Endothelial cell of umbilical vein (primary cell): ENCODE measurements around the gene YWHAG. TPM values are rescaled to one million over a fixed set of nuclear protein-coding genes. Genes with fewer than 3 reads are reported as not detected.
"Not testable (repeated sequence)": the region's sequence is repeated elsewhere in the genome, so short reads cannot be mapped to it uniquely, and the experiment has no call there.

Source experiments
- BruUV-seq: library from RNA; stranded (reverse); fragments of 400-500 nt; replicated peaks from 2 replicates; lab custom pipeline; 2021; lab: Mats Ljungman, UMichigan
- CTCF ChIA-PET: fragments of 300-600, 350-600 bp; sonication (Branson Sonifier 250); formaldehyde crosslinking; loops from one replicate; lab custom pipeline; 2021; ENCODE audit warnings: antibody characterized with exemption, inconsistent platforms; lab: Charles Lee
- POLR2A ChIA-PET: fragments of 300-600, 350-600 bp; sonication (Branson Sonifier 250); formaldehyde crosslinking; loops from one replicate; lab custom pipeline; 2021; ENCODE audit warnings: antibody characterized with exemption, inconsistent platforms; lab: Charles Lee
- DNase-seq: peaks from one replicate; pipeline ENCODE4 v3.0.0-alpha.2; 2011; ENCODE audit warnings: low read depth, low spot score
- FAIRE-seq: peaks from 2 replicates; lab custom pipeline; 2011; peaks lifted over from hg19 to GRCh38; lab: Jason Lieb, UNC
- H2AFZ ChIP-seq: 2 replicates; pipeline ENCODE4 v1.6.0; 2012; ENCODE audit warnings: low read depth, low read length, control low read depth, inconsistent platforms
- H3K27ac ChIP-seq: 2 replicates; pipeline ENCODE4 v1.5.1; 2011; ENCODE audit warnings: low read depth, mild to moderate bottlenecking, control low read depth, low read length, moderate library complexity; ENCODE audit not compliant: insufficient read depth
- H3K27me3 ChIP-seq, 2 experiments: 2 replicates each; pipeline versions ENCODE4 v1.6.0 to v1.6.1; 2011; ENCODE audit warnings: low read length in 2 of 2, mixed read lengths in 1 of 2; ENCODE audit not compliant: control insufficient read depth in 2 of 2, insufficient read depth in 2 of 2
- H3K36me3 ChIP-seq, 2 experiments: 2 replicates in 1 of 2; 3 replicates in 1 of 2; pipeline ENCODE4 v1.5.1; 2011; ENCODE audit warnings: low read length in 2 of 2, mild to moderate bottlenecking in 1 of 2, moderate library complexity in 1 of 2; ENCODE audit not compliant: control insufficient read depth in 2 of 2, insufficient read depth in 2 of 2; ENCODE audit errors: extremely low read depth in 1 of 2
- H3K4me1 ChIP-seq: 3 replicates; pipeline ENCODE4 v1.5.1; 2011; ENCODE audit warnings: mild to moderate bottlenecking, low read length; ENCODE audit not compliant: control insufficient read depth, insufficient read depth; ENCODE audit errors: extremely low read depth
- H3K4me2 ChIP-seq: 2 replicates; pipeline ENCODE4 v1.6.1; 2011; ENCODE audit warnings: low read length, control low read depth, mixed read lengths; ENCODE audit not compliant: insufficient read depth
- H3K4me3 ChIP-seq, 3 experiments: fragments of 200-600 bp in 1 of 3; sonication (generic), shearing (Covaris generic) in 1 of 3; replicated peaks in 1 of 3; 2 replicates each; pipeline ENCODE4 v1.5.1; 2011 to 2016; ENCODE audit warnings: control low read depth in 3 of 3, low read length in 3 of 3, mild to moderate bottlenecking in 2 of 3, inconsistent platforms in 1 of 3, low read depth in 1 of 3, moderate library complexity in 1 of 3; ENCODE audit not compliant: insufficient read depth in 1 of 3
- H3K79me2 ChIP-seq: 2 replicates; pipeline ENCODE4 v1.6.0; 2012; ENCODE audit warnings: low read length, inconsistent platforms; ENCODE audit not compliant: control insufficient read depth, insufficient read depth
- H3K9ac ChIP-seq: replicated peaks from 2 replicates; pipeline ENCODE3; 2011; ENCODE audit warnings: low read length, control low read depth; ENCODE audit not compliant: insufficient read depth; ENCODE audit errors: extremely low read depth
- H3K9me1 ChIP-seq: replicated peaks from 3 replicates; pipeline ENCODE4 v1.6.0; 2011; ENCODE audit warnings: mild to moderate bottlenecking, low read length; ENCODE audit not compliant: control insufficient read depth, insufficient read depth; ENCODE audit errors: extremely low read depth
- H3K9me3 ChIP-seq: replicated peaks from 2 replicates; pipeline ENCODE4 v1.5.1; 2012; ENCODE audit warnings: low read length, inconsistent platforms; ENCODE audit not compliant: control insufficient read depth, insufficient read depth
- H4K20me1 ChIP-seq: replicated peaks from 2 replicates; pipeline ENCODE3; 2011; ENCODE audit warnings: mild to moderate bottlenecking, low read length; ENCODE audit not compliant: control insufficient read depth, insufficient read depth; ENCODE audit errors: extremely low read depth
- CTCF ChIP-seq, 2 donors: IDR thresholded peaks; 1 replicate in 1 of 2; 2 replicates in 1 of 2; pipeline ENCODE4 v1.5.1; 2011; ENCODE audit warnings: low read length in 2 of 2, mild to moderate bottlenecking in 2 of 2, moderate library complexity in 2 of 2, control low read depth in 1 of 2, inconsistent platforms in 1 of 2, low read depth in 1 of 2; ENCODE audit not compliant: insufficient read depth in 1 of 2; ENCODE audit errors: extremely low read depth in 1 of 2
- EZH2 ChIP-seq: IDR thresholded peaks from 2 replicates; pipeline ENCODE4 v1.6.1; 2012; ENCODE audit warnings: borderline replicate concordance, low read depth, mild to moderate bottlenecking, moderate library complexity, low read length, inconsistent platforms; ENCODE audit not compliant: severe bottlenecking
- FOS ChIP-seq: IDR thresholded peaks from 2 replicates; pipeline ENCODE4 v1.6.1; 2011; ENCODE audit warnings: mild to moderate bottlenecking, low read length, moderate library complexity, borderline replicate concordance; ENCODE audit not compliant: insufficient read depth
- GATA2 ChIP-seq: IDR thresholded peaks from 2 replicates; pipeline ENCODE4 v1.7.0; 2011; ENCODE audit warnings: low read depth, mild to moderate bottlenecking, moderate library complexity, mixed read lengths, low read length; ENCODE audit not compliant: insufficient read length, insufficient read depth
- JUN ChIP-seq: IDR thresholded peaks from 2 replicates; pipeline ENCODE4 v1.6.1; 2011; ENCODE audit warnings: borderline replicate concordance, low read depth; ENCODE audit not compliant: insufficient read length, insufficient read depth
- MAX ChIP-seq: IDR thresholded peaks from 2 replicates; pipeline ENCODE4 v1.6.1; 2011; ENCODE audit not compliant: insufficient read depth, insufficient read length
- MYC ChIP-seq: IDR thresholded peaks from one replicate; pipeline ENCODE4 v1.6.1; 2011; ENCODE audit warnings: mild to moderate bottlenecking, low read depth, low read length
- POLR2A ChIP-seq: IDR thresholded peaks from 2 replicates; pipeline ENCODE4 v1.6.1; 2012; ENCODE audit warnings: low read depth, mild to moderate bottlenecking, control low read depth, low read length
- POLR2AphosphoS5 ChIP-seq: IDR thresholded peaks from 2 replicates; pipeline ENCODE4 v1.6.1; 2012; ENCODE audit warnings: low read depth, mild to moderate bottlenecking, control low read depth, low read length, moderate library complexity; ENCODE audit not compliant: insufficient read depth
- dilution Hi-C: fragments of 300-500 bp; cut with MboI; formaldehyde crosslinking; loops from one replicate; pipeline ENCODE4 v1.15.0; 2019; ENCODE audit warnings: low sequenced_read_pairs; ENCODE audit not compliant: extremely low pct_ligation_motif_present
- intact Hi-C: fragments of 100-400 bp; cut with micrococcal nuclease; formaldehyde crosslinking; loops from one replicate; pipeline ENCODE4 v1.10.0; 2022
- polyA plus RNA-seq, 4 experiments: library from polyadenylated mRNA; depleted of rRNA in 3 of 4; stranded (reverse) in 3 of 4; unstranded in 1 of 4; fragments of >200 nt; gene quantifications; 2 replicates each; pipeline versions ENCODE4 v1.2.1 to v1.2.3, GENCODE V29; 2011 to 2012; ENCODE audit warnings: missing spikeins in 1 of 4
- total RNA-seq: library from RNA; stranded (reverse); gene quantifications from 2 replicates; pipeline ENCODE4 v1.2.3, GENCODE V29; 2021

Gene YWHAG
- total and polyA plus RNA-seq, 2 donors (not counting 3 experiments of a cell fraction or from before 2014, with no cell fraction given) = 55.6 to 205 TPM

GRCh38 chr7:76310102-76310957, 48.5 kb downstream of the YWHAG start:
- FAIRE-seq (peak; percentile 69), DNase-seq (peak; percentile 53)
- dilution Hi-C loops = no loop called here
- Histone ChIP-seq H3K9ac (no peak overlapping the region), H3K4me3 (no peak overlapping the region), H4K20me1 (no peaks in the 10 kb centered on the region), H3K9me1 (no peaks in the 10 kb centered on the region), H3K27ac (no peak overlapping the region), H3K9me3 (no peaks in the 10 kb centered on the region), H3K27me3 (no peaks in the 10 kb centered on the region), H3K4me2 (no peak overlapping the region), H3K4me1 (peaks cover 12% of the 10 kb centered on the region), H2AFZ (peak overlapping the region; percentile 9), H3K79me2 (no peaks in the 10 kb centered on the region), H3K36me3 (no peaks in the 10 kb centered on the region)
- TF ChIP-seq POLR2AphosphoS5 (no peak), POLR2A (no peak), GATA2 (no peak), MYC (no peak), EZH2 (no peak), JUN (no peak), FOS (no peak), MAX (no peak), CTCF (IDR thresholded peaks at IDR 0.05; ENCODE audit: extremely low read depth in 1 of 2, insufficient read depth in 1 of 2, low read depth in 1 of 2, low read length in 2 of 2) (no peak)
- no TSS peak for BruUV-seq
- intact Hi-C loops = no loop called here
- CTCF ChIA-PET = interaction anchor here (1.0 to 11.9 kb wide), 4 partner anchors 15 to 132 kb away, joined by 3 to 132 read pairs (median 34); no protein-coding TSS in a partner anchor
- POLR2A ChIA-PET = no interaction called here

- H3K36me3 ChIP-seq, POLR2A ChIA-PET, H3K9me3 ChIP-seq, H2AFZ ChIP-seq, H3K27me3 ChIP-seq, H3K4me2 ChIP-seq, dilution Hi-C loops, H3K9me1 ChIP-seq, H3K9ac ChIP-seq, intact Hi-C loops, H3K27ac ChIP-seq, H3K79me2 ChIP-seq, H3K4me3 ChIP-seq, H4K20me1 ChIP-seq, DNase-seq, BruUV-seq, FAIRE-seq: not testable (repeated sequence)
- peaks cover 15% of the 10 kb centered on the region for H3K4me1 ChIP-seq
- CTCF ChIA-PET = interaction anchor here (1.4 to 11.9 kb wide), 2 partner anchors 18 to 47 kb away, joined by 4 to 132 read pairs; no protein-coding TSS in a partner anchor
These were observed 49.3 kb downstream of the YWHAG start for GRCh38 chr7:76309341-76310101.
